Endothelial cell of umbilical vein (primary cell): ENCODE data around the gene CLASRP. TPM values are rescaled to one million over a fixed set of nuclear protein-coding genes. Genes with fewer than 3 reads are reported as not detected.

Experiments used
- BruUV-seq: library from RNA; stranded (reverse); fragments of 400-500 nt; replicated peaks from 2 replicates; lab custom pipeline; 2021; lab: Mats Ljungman, UMichigan
- CTCF ChIA-PET: fragments of 300-600, 350-600 bp; sonication (Branson Sonifier 250); formaldehyde crosslinking; loops from one replicate; lab custom pipeline; 2021; ENCODE audit warnings: antibody characterized with exemption, inconsistent platforms; lab: Charles Lee
- POLR2A ChIA-PET: fragments of 300-600, 350-600 bp; sonication (Branson Sonifier 250); formaldehyde crosslinking; loops from one replicate; lab custom pipeline; 2021; ENCODE audit warnings: antibody characterized with exemption, inconsistent platforms; lab: Charles Lee
- DNase-seq: peaks from one replicate; pipeline ENCODE4 v3.0.0-alpha.2; 2011; ENCODE audit warnings: low read depth, low spot score
- FAIRE-seq: peaks from 2 replicates; lab custom pipeline; 2011; peaks lifted over from hg19 to GRCh38; lab: Jason Lieb, UNC
- H2AFZ ChIP-seq: 2 replicates; pipeline ENCODE4 v1.6.0; 2012; ENCODE audit warnings: low read depth, low read length, control low read depth, inconsistent platforms
- H3K27ac ChIP-seq: 2 replicates; pipeline ENCODE4 v1.5.1; 2011; ENCODE audit warnings: low read depth, mild to moderate bottlenecking, control low read depth, low read length, moderate library complexity; ENCODE audit not compliant: insufficient read depth
- H3K27me3 ChIP-seq, 2 experiments: 2 replicates each; pipeline versions ENCODE4 v1.6.0 to v1.6.1; 2011; ENCODE audit warnings: low read length in 2 of 2, mixed read lengths in 1 of 2; ENCODE audit not compliant: control insufficient read depth in 2 of 2, insufficient read depth in 2 of 2
- H3K36me3 ChIP-seq, 2 experiments: 2 replicates in 1 of 2; 3 replicates in 1 of 2; pipeline ENCODE4 v1.5.1; 2011; ENCODE audit warnings: low read length in 2 of 2, mild to moderate bottlenecking in 1 of 2, moderate library complexity in 1 of 2; ENCODE audit not compliant: control insufficient read depth in 2 of 2, insufficient read depth in 2 of 2; ENCODE audit errors: extremely low read depth in 1 of 2
- H3K4me1 ChIP-seq: 3 replicates; pipeline ENCODE4 v1.5.1; 2011; ENCODE audit warnings: mild to moderate bottlenecking, low read length; ENCODE audit not compliant: control insufficient read depth, insufficient read depth; ENCODE audit errors: extremely low read depth
- H3K4me2 ChIP-seq: 2 replicates; pipeline ENCODE4 v1.6.1; 2011; ENCODE audit warnings: low read length, control low read depth, mixed read lengths; ENCODE audit not compliant: insufficient read depth
- H3K4me3 ChIP-seq, 3 experiments: fragments of 200-600 bp in 1 of 3; sonication (generic), shearing (Covaris generic) in 1 of 3; replicated peaks in 1 of 3; 2 replicates each; pipeline ENCODE4 v1.5.1; 2011 to 2016; ENCODE audit warnings: control low read depth in 3 of 3, low read length in 3 of 3, mild to moderate bottlenecking in 2 of 3, inconsistent platforms in 1 of 3, low read depth in 1 of 3, moderate library complexity in 1 of 3; ENCODE audit not compliant: insufficient read depth in 1 of 3
- H3K79me2 ChIP-seq: 2 replicates; pipeline ENCODE4 v1.6.0; 2012; ENCODE audit warnings: low read length, inconsistent platforms; ENCODE audit not compliant: control insufficient read depth, insufficient read depth
- H3K9ac ChIP-seq: replicated peaks from 2 replicates; pipeline ENCODE3; 2011; ENCODE audit warnings: low read length, control low read depth; ENCODE audit not compliant: insufficient read depth; ENCODE audit errors: extremely low read depth
- H3K9me1 ChIP-seq: replicated peaks from 3 replicates; pipeline ENCODE4 v1.6.0; 2011; ENCODE audit warnings: mild to moderate bottlenecking, low read length; ENCODE audit not compliant: control insufficient read depth, insufficient read depth; ENCODE audit errors: extremely low read depth
- H3K9me3 ChIP-seq: replicated peaks from 2 replicates; pipeline ENCODE4 v1.5.1; 2012; ENCODE audit warnings: low read length, inconsistent platforms; ENCODE audit not compliant: control insufficient read depth, insufficient read depth
- H4K20me1 ChIP-seq: replicated peaks from 2 replicates; pipeline ENCODE3; 2011; ENCODE audit warnings: mild to moderate bottlenecking, low read length; ENCODE audit not compliant: control insufficient read depth, insufficient read depth; ENCODE audit errors: extremely low read depth
- CTCF ChIP-seq, 2 donors: IDR thresholded peaks; 1 replicate in 1 of 2; 2 replicates in 1 of 2; pipeline ENCODE4 v1.5.1; 2011; ENCODE audit warnings: low read length in 2 of 2, mild to moderate bottlenecking in 2 of 2, moderate library complexity in 2 of 2, control low read depth in 1 of 2, inconsistent platforms in 1 of 2, low read depth in 1 of 2; ENCODE audit not compliant: insufficient read depth in 1 of 2; ENCODE audit errors: extremely low read depth in 1 of 2
- EZH2 ChIP-seq: IDR thresholded peaks from 2 replicates; pipeline ENCODE4 v1.6.1; 2012; ENCODE audit warnings: borderline replicate concordance, low read depth, mild to moderate bottlenecking, moderate library complexity, low read length, inconsistent platforms; ENCODE audit not compliant: severe bottlenecking
- FOS ChIP-seq: IDR thresholded peaks from 2 replicates; pipeline ENCODE4 v1.6.1; 2011; ENCODE audit warnings: mild to moderate bottlenecking, low read length, moderate library complexity, borderline replicate concordance; ENCODE audit not compliant: insufficient read depth
- GATA2 ChIP-seq: IDR thresholded peaks from 2 replicates; pipeline ENCODE4 v1.7.0; 2011; ENCODE audit warnings: low read depth, mild to moderate bottlenecking, moderate library complexity, mixed read lengths, low read length; ENCODE audit not compliant: insufficient read length, insufficient read depth
- MYC ChIP-seq: IDR thresholded peaks from one replicate; pipeline ENCODE4 v1.6.1; 2011; ENCODE audit warnings: mild to moderate bottlenecking, low read depth, low read length
- POLR2AphosphoS5 ChIP-seq: IDR thresholded peaks from 2 replicates; pipeline ENCODE4 v1.6.1; 2012; ENCODE audit warnings: low read depth, mild to moderate bottlenecking, control low read depth, low read length, moderate library complexity; ENCODE audit not compliant: insufficient read depth
- dilution Hi-C: fragments of 300-500 bp; cut with MboI; formaldehyde crosslinking; loops from one replicate; pipeline ENCODE4 v1.15.0; 2019; ENCODE audit warnings: low sequenced_read_pairs; ENCODE audit not compliant: extremely low pct_ligation_motif_present
- intact Hi-C: fragments of 100-400 bp; cut with micrococcal nuclease; formaldehyde crosslinking; loops from one replicate; pipeline ENCODE4 v1.10.0; 2022
- polyA plus RNA-seq, 4 experiments: library from polyadenylated mRNA; depleted of rRNA in 3 of 4; stranded (reverse) in 3 of 4; unstranded in 1 of 4; fragments of >200 nt; gene quantifications; 2 replicates each; pipeline versions ENCODE4 v1.2.1 to v1.2.3, GENCODE V29; 2011 to 2012; ENCODE audit warnings: missing spikeins in 1 of 4
- total RNA-seq: library from RNA; stranded (reverse); gene quantifications from 2 replicates; pipeline ENCODE4 v1.2.3, GENCODE V29; 2021
- TF ChIP-seq, protein P1 (sequence below): IDR thresholded peaks from 2 replicates; pipeline ENCODE4 v1.6.1; 2011; ENCODE audit not compliant: insufficient read depth, insufficient read length

Gene CLASRP
- total and polyA plus RNA-seq, 2 donors (not counting 3 experiments of a cell fraction or from before 2014, with no cell fraction given): 40.7 to 70.7 TPM

DNA sequence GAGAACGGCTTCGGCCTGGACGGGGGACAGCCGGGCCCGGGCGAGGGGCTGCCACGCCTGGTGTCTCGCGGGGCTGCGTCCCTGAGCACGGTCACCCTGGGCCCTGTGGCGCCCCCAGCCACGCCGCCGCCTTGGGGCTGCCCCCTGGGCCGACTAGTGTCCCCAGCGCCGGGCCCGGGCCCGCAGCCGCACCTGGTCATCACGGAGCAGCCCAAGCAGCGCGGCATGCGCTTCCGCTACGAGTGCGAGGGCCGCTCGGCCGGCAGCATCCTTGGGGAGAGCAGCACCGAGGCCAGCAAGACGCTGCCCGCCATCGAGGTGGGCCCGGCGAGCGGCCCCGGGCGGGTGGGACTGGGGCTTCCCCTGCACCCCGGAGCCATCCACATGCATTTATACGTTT lies 26.9 kb upstream of the CLASRP start:
- DNase-seq: no peak
- FAIRE-seq: no peak
- no peaks in the 10 kb centered on the region for H3K79me2 ChIP-seq
- no peak overlapping the region for H3K4me2 ChIP-seq
- dilution Hi-C loops: no loop called here
- TF ChIP-seq MYC (no peak), EZH2 (no peak), POLR2AphosphoS5 (no peak), FOS (no peak)
- no peaks in the 10 kb centered on the region for H3K9me3 ChIP-seq
- H3K27ac ChIP-seq: no peak overlapping the region
- no peak overlapping the region for H2AFZ ChIP-seq
- H3K4me1 ChIP-seq: no peaks in the 10 kb centered on the region
- H3K9ac ChIP-seq: no peak overlapping the region
- CTCF ChIA-PET: no interaction called here
- no peaks in the 10 kb centered on the region for H3K27me3 ChIP-seq
- H4K20me1 ChIP-seq: no peaks in the 10 kb centered on the region
- intact Hi-C loops: no loop called here
- POLR2A ChIA-PET: interaction anchor here (0.6 kb wide), 1 partner anchor 9 kb away, joined by 10 read pairs; no protein-coding TSS in a partner anchor
- peaks cover 0 to 8% of the 10 kb centered on the region in 2 experiments for H3K36me3 ChIP-seq
- H3K4me3 ChIP-seq: no peak overlapping the region
- no TSS peak for BruUV-seq
- H3K9me1 ChIP-seq: no peaks in the 10 kb centered on the region

DNA sequence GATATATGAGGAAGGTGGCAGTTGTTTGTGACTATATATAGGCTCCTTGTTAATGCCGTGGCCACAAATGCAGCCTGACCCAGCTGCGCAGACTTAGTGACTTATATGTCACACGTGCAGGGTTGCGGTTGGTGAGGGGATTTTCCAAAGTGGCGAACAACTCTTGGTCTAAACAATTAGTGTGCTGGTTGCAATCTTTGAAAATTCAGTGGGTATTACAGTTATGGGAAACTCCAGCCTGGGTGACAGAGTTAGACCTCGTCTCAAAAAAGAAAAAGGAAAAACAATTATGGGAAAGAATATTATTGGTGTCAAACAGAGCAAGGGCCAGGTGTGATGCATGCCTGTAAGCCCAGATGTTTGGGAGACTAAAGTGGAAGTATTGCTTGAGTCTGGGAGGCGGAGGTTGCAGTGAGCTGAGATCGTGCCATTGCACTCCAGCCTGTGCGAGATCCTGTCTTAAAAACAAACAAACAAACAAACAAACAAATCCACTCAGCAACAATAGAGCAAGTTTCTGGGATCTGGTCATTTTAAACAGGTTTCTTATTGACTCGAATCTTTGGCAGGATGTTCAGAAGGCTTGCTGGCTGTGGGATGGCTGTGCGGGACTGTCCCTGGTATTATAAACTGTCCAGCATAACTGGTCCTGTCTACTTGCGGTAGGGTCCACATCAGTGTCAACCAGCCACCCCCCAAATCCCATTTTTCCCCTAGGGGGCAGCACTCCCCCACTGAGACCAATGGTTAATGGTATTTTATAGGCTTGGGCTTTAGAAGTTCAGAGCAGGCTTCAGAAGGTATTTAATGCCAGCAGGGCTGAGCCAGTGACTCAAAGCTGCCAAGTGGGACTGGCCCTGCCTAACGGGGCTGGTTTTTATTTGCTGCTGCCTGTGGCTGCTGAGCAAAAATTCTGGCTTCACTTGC lies 22.2 kb upstream of the CLASRP start:
- ChIA-PET POLR2A (no interaction called here), CTCF (interaction anchor here (0.6 to 1.0 kb wide), 6 partner anchors 22 to 322 kb away, joined by 4 to 6 read pairs (median 5); partner anchors contain the start of gene CLASRP)
- peaks cover 0 to 4% of the 10 kb centered on the region in 2 experiments for H3K36me3 ChIP-seq
- no peaks in the 10 kb centered on the region for H3K27me3 ChIP-seq
- H3K4me2 ChIP-seq: no peak overlapping the region
- H3K4me1 ChIP-seq: no peaks in the 10 kb centered on the region
- FAIRE-seq (peak; percentile 89), DNase-seq (peak; percentile 74)
- no peaks in the 10 kb centered on the region for H3K79me2 ChIP-seq
- no peaks in the 10 kb centered on the region for H3K9me1 ChIP-seq
- no peak overlapping the region for H3K27ac ChIP-seq
- no peak overlapping the region for H3K9ac ChIP-seq
- TF ChIP-seq POLR2AphosphoS5 (no peak), GATA2 (no peak), FOS (no peak), CTCF (IDR thresholded peaks at IDR 0.05; ENCODE audit: extremely low read depth in 1 of 2, insufficient read depth in 1 of 2, low read depth in 1 of 2, low read length in 2 of 2) (peak; percentile 70 to 76)
- TF ChIP-seq, protein P1, sequence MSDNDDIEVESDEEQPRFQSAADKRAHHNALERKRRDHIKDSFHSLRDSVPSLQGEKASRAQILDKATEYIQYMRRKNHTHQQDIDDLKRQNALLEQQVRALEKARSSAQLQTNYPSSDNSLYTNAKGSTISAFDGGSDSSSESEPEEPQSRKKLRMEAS: no peak
- intact Hi-C loops (loop anchor here (1.0 kb wide), 3 partner anchors 43 to 322 kb away; no protein-coding TSS in a partner anchor), dilution Hi-C loops (no loop called here)
- BruUV-seq: no TSS peak
- no peaks in the 10 kb centered on the region for H4K20me1 ChIP-seq
- no peak overlapping the region for H2AFZ ChIP-seq
- H3K9me3 ChIP-seq: no peaks in the 10 kb centered on the region
- no peak overlapping the region for H3K4me3 ChIP-seq
